Measurements from ENCODE around the gene GZMM.

- no peak for TF ChIP-seq GATA2 (IDR thresholded peaks at IDR 0.05; ENCODE audit: low read depth, low read length)
- TF ChIP-seq GATA3 (IDR thresholded peaks at IDR 0.05; ENCODE audit: low read depth, low read length) = no peak
These were observed 31.0 kb downstream of the GZMM start for GRCh38 chr19:574658-575526.
